Esophagus squamous epithelium (tissue), 5 donors: ENCODE data around the gene ECM2. TPM values are rescaled to one million over a fixed set of nuclear protein-coding genes. Genes with fewer than 3 reads are reported as not detected.

Experiments used
- DNase-seq: peaks from one replicate; lab custom pipeline; 2025; lab: John Stamatoyannopoulos, UW
- H3K27ac ChIP-seq, 4 donors: fragments of 200-600 bp; sonication (generic); one replicate each; pipeline ENCODE4 v1.5.1; 2016 to 2019; ENCODE audit warnings: mild to moderate bottlenecking in 1 of 4
- H3K27me3 ChIP-seq, 4 donors: fragments of 200-600 bp; sonication (generic); 1 replicate in 3 of 4; 2 replicates in 1 of 4; pipeline versions ENCODE4 v1.5.1 to v1.6.0; 2017 to 2021; ENCODE audit warnings: antibody characterized with exemption in 1 of 4
- H3K36me3 ChIP-seq, 3 donors: fragments of 200-600 bp; sonication (generic); one replicate each; pipeline ENCODE4 v1.5.1; 2016 to 2019
- H3K4me1 ChIP-seq, 3 donors: fragments of 200-600 bp; sonication (generic); one replicate each; pipeline ENCODE4 v1.5.1; 2017 to 2019
- H3K4me3 ChIP-seq, 4 donors: fragments of 200-600 bp; sonication (generic); 1 replicate in 3 of 4; 2 replicates in 1 of 4; pipeline ENCODE4 v1.5.1; 2016 to 2019; ENCODE audit warnings: mild to moderate bottlenecking in 2 of 4, moderate library complexity in 1 of 4
- H3K9me3 ChIP-seq, 3 donors: fragments of 200-600 bp; sonication (generic); one replicate each; pipeline ENCODE4 v1.5.1; 2016 to 2019
- CTCF ChIP-seq, 6 experiments: fragments of 450-650 bp in 4 of 6; fragments of 200-600 bp in 2 of 6; sonication (generic) in 2 of 6; IDR thresholded peaks; one replicate each; pipeline ENCODE4 v1.5.1; 2016 to 2019; ENCODE audit warnings: antibody characterized with exemption in 6 of 6, mild to moderate bottlenecking in 4 of 6, moderate library complexity in 4 of 6
- POLR2A ChIP-seq, 4 donors: fragments of 450-650 bp; IDR thresholded peaks; one replicate each; pipeline ENCODE4 v1.6.1; 2017; ENCODE audit warnings: antibody characterized with exemption in 4 of 4, mild to moderate bottlenecking in 4 of 4, moderate library complexity in 3 of 4
- WGBS, 2 donors: methylation state at CpG; one replicate each; pipeline ENCODE4 v1.1.5; 2018; 5-methylcytosine and 5-hydroxymethylcytosine counted together
- intact Hi-C: fragments of 100-400 bp; cut with DNase I; formaldehyde crosslinking; loops from one replicate; pipeline ENCODE4 v1.15.0; 2022
- total RNA-seq, 4 donors: library from RNA; depleted of rRNA; stranded (reverse); fragments of >200 nt; gene quantifications; one replicate each; pipeline ENCODE4 v1.1.0, GENCODE V29; 2016
- donor health status: DM: yes; HTN: yes; CAD: no.

ECM2 gene
- total RNA-seq, 4 donors from 2014 or later, result 0.57 to 13.1 (median 3.5) TPM

DNA sequence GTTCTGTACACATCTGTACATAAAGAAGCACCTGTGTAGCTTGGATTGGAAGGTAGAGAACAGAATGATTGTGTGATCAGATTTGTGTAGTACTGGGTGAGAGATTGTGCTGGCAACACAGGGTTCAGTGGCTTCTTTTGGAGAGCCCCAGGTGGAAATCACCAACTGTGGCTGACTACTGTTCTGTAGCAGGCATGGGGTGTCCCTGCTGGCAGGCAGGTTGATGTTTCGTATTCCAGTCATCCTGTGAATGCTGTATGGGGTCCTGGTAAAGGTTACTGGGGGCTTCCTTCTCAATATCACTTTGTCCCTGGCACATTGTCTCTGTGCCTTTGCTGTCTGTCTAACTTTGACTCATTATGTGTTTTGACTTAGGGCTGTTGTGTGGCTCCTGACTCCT lies 58.8 kb downstream of the ECM2 start:
- H3K27me3 ChIP-seq, result no peaks in the 10 kb centered on the region
- intact Hi-C loops, result no loop called here
- WGBS, 2 donors, result 92% methylated on average over 1 of the region's 1 CpG
- no peak overlapping the region for H3K4me3 ChIP-seq
- H3K36me3 ChIP-seq, result no peaks in the 10 kb centered on the region
- DNase-seq, result no peak
- no peak overlapping the region for H3K27ac ChIP-seq
- H3K9me3 ChIP-seq, result no peaks in the 10 kb centered on the region
- peaks cover 0 to 23% (median 14%) of the 10 kb centered on the region in 3 donors for H3K4me1 ChIP-seq
- no peak for TF ChIP-seq CTCF (IDR thresholded peaks at IDR 0.05)
- no peak for TF ChIP-seq POLR2A (IDR thresholded peaks at IDR 0.05)

DNA sequence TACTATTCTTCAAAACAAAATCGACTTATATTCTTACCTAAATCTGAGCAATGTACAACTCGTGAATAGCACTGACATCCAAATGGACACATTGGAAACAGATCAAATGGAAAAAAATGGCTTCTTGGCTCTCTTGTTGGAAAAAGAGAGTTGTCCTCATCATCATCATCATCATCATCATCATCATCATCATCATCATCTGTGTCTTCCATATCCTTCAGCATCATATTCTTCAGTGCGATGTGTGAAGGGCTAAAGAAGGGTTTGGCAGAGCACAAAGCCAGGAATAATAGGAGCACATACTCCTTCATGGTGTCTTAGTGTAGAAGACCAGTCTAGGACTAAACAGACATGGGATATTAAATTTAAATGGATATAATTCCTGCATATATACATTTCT lies 61.2 kb downstream of the ECM2 start:
- no peaks in the 10 kb centered on the region for H3K9me3 ChIP-seq
- H3K36me3 ChIP-seq, result no peaks in the 10 kb centered on the region
- DNase-seq, result no peak
- 85 to 95% methylated on average over 3 of the region's 3 CpGs for WGBS, 2 donors
- TF ChIP-seq POLR2A (IDR thresholded peaks at IDR 0.05), result no peak
- TF ChIP-seq CTCF (IDR thresholded peaks at IDR 0.05), result no peak
- no peaks in the 10 kb centered on the region for H3K4me1 ChIP-seq
- no peak overlapping the region for H3K27ac ChIP-seq
- no peak overlapping the region for H3K4me3 ChIP-seq
- intact Hi-C loops, result no loop called here
- H3K27me3 ChIP-seq, result no peaks in the 10 kb centered on the region

- H3K4me1 ChIP-seq, result peaks cover 0 to 10% (median 3%) of the 10 kb centered on the region in 3 donors
- no peak overlapping the region for H3K4me3 ChIP-seq
- H3K27ac ChIP-seq, result no peak overlapping the region
- H3K9me3 ChIP-seq, result no peaks in the 10 kb centered on the region
- 90 to 94% methylated on average over 2 of the region's 2 CpGs for WGBS, 2 donors
- no peaks in the 10 kb centered on the region for H3K36me3 ChIP-seq
- intact Hi-C loops, result no loop called here
- no peaks in the 10 kb centered on the region for H3K27me3 ChIP-seq
- TF ChIP-seq POLR2A (IDR thresholded peaks at IDR 0.05) (no peak), CTCF (IDR thresholded peaks at IDR 0.05) (no peak)
- DNase-seq, result no peak
Observed at GRCh38 chr9:92468206-92468605, 67.6 kb downstream of the ECM2 start.

DNA sequence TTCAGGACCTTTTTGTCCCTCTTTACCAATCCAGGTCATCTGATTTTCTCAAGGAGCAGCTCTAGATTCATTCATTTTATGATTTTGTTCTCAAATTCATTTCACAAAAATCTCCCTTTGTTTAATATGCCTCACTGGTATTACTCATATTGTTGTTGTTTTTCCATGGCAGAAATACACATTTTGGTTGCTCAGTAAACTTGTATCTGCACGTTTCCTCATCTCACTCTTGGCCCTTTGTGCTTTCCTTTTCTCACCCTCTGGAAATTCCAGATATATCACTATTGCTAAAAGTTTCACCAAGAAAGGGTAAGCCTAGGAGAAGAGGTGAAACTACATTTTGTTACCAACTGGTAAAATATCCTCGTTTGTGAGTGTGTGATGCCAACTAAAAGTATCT lies 68.3 kb downstream of the ECM2 start:
- 53 to 56% methylated on average over 2 of the region's 2 CpGs for WGBS, 2 donors
- no peak for DNase-seq
- Histone ChIP-seq H3K27me3 (no peaks in the 10 kb centered on the region), H3K4me1 (peaks cover 0 to 10% (median 3%) of the 10 kb centered on the region in 3 donors), H3K27ac (no peak overlapping the region), H3K36me3 (no peaks in the 10 kb centered on the region), H3K4me3 (no peak overlapping the region), H3K9me3 (no peaks in the 10 kb centered on the region)
- intact Hi-C loops, result no loop called here
- TF ChIP-seq CTCF (IDR thresholded peaks at IDR 0.05) (no peak), POLR2A (IDR thresholded peaks at IDR 0.05) (no peak)

GRCh38 chr9:92467041-92467440 lies 68.7 kb downstream of the ECM2 start:
- peaks cover 0 to 10% (median 3%) of the 10 kb centered on the region in 3 donors for H3K4me1 ChIP-seq
- no peak overlapping the region for H3K27ac ChIP-seq
- H3K9me3 ChIP-seq, result no peaks in the 10 kb centered on the region
- 92 to 94% methylated on average over 1 of the region's 1 CpG for WGBS, 2 donors
- no peaks in the 10 kb centered on the region for H3K27me3 ChIP-seq
- intact Hi-C loops, result no loop called here
- DNase-seq, result no peak
- no peaks in the 10 kb centered on the region for H3K36me3 ChIP-seq
- TF ChIP-seq CTCF (IDR thresholded peaks at IDR 0.05) (no peak), POLR2A (IDR thresholded peaks at IDR 0.05) (no peak)
- H3K4me3 ChIP-seq, result no peak overlapping the region
